ENCODE results near the gene GNL3.
"Not testable (repeated sequence)": the region's sequence is repeated elsewhere in the genome, so short reads cannot be mapped to it uniquely, and the experiment has no call there.

GNL3 gene

DNA sequence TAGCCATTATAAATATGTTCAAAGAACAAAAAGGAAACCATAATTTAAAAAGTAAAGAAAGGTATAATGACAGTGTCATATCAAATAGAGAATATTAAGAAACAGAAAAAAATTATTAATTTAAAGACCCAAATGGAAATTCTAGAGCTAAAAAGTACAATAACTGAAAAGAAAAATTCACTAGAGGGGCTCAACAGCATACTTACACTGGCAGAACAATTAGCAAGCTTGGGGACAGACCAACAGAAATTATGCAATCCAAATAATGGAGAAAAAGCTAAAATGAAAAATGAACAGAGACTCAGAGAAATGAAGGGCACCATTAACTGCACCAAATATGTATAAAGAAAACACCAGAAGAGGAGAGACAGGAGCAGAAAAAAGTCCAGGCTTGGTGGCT lies 33.8 kb downstream of the GNL3 start:
- DNase-seq = no peak

DNA sequence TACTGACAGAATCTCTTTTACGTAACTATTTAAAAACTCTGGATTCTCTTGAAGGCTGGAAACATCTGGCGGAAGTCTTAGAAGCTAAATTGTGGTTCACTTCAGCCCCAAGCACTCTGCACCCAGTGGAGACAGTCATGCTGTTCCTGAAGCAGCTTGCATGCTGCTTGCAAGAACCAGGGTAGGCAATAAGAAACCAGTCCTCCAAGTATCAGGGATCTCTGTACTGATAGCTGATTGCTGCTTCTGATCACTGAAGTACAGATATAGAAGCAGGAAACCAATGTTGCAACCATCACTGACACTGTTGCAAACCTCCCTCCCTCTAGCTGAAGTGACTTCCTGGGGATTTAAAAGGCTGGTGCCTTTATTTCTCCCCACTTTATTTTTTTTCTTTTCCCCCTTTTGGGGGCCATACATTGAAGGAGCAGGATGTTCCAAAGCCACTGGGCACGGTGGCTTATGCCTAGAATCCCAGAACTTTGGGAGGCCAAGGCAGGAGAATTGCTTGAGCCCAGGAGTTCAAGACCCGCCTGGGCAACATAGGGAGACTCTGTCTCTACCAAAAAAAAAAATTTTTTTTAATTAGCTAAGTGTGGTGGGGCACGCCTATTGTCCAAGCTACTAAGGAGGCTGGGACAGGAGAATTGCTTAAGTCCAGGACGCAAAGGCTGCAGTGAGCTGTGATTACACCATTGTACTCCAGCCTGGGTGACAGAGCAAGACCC lies 35.3 kb downstream of the GNL3 start:
- no peak for DNase-seq

DNA sequence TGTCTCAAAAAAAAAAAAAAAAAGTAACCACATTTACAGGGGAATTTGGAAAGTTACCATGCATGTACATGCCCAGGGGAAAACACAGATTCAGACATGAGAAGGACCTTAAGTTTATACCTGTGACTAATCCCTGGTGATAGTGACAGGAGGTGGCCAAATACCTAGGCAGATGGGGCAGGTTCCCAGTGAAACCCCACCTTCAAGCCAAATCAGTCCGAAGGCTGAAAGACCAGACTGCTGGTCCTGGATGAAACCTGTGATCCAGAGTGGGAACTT lies 35.8 kb downstream of the GNL3 start:
- no peak for DNase-seq

DNA sequence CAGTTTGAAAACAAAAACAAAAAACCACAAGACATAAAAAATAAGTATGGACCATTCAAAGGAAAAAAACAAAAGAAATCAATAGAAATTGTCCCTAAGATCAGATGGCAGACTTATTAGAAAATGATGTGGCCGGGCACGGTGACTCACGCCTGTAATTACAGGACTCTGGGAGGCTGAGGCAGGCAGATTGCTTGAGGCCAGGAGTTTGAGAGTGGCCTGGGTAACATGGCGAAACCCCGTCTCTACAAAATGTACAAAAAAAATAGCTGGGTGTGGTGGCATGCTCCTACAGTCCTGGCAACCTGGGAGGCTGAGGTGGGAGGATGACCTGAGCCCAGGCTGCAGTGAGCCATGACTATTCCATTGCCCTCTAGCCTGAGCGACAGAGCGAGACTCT lies 36.7 kb downstream of the GNL3 start:
- no peak for DNase-seq

DNA sequence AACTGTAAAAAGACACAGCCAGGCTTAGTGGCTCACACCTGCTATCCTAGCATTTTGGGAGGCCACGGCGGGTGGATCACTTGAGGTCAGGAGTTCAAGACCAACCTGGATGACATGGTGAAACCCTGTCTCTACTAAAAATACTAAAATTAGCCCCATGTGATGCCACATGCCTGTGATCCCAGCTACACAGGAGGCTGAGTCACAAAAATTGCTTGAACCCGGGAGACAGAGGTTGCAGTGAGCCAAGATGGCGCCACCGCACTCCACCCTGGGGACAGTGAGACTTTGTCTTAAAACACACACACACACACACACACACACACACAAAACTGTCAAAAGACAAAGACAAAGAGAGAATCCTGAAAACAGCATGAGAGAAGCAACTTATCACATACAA lies 38.1 kb downstream of the GNL3 start:
- no peak for DNase-seq

DNA sequence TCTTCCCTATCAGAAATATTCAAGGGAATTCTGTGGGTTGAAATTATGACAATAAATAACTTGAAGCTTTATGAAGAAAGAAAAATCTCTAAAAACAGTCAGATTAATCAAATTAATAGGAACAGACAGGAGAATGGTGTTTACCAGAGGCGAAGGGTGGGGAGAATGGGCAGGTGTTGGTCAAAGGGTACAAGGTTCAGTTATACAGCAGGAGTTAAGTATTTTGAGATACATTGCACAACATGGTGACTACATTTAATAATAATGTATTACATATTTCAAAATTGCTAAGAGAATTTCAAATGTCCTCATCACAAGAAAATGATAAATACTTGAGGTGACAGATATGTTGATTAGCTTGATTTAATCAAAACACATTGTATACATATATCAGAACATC lies 38.7 kb downstream of the GNL3 start:
- DNase-seq = no peak

DNA sequence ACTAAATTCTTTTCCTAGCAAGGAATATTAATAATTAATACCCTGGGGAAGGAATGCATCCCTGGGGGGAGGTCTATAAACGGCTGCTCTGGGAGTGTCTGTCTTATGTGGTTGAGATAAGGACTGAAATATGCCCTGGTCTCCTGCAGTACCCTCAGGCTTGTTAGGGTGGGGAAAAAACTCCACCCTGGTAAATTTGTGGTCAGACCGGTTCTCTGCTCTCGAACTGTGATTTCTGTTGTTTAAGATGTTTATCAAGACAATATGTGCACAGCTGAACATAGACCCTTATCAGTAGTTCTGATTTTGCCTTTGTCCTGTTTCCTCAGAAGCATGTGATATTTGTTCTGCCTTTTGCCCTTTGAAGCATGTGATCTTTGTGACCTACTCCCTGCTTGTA lies 42.9 kb downstream of the GNL3 start:
- not testable (repeated sequence) for DNase-seq

DNA sequence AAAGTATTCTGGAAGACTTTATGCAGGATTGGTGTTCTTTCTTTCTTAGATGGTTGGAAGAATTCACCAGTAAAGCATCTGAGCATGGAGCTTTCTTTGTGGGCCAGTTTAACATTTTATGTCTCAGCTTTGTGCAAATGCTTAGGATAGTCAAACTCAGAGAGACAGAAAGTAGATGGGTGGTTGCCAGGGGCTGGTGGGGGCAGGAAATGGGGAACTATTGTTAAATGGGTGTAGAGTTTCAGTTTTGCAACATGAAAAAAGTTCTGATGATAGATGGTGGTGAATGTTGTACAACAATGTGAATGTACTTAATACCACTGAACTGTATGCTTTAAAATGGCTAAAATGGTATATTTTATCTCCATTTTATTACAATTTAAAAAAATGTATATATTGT lies 44.8 kb downstream of the GNL3 start:
- DNase-seq = no peak

DNA sequence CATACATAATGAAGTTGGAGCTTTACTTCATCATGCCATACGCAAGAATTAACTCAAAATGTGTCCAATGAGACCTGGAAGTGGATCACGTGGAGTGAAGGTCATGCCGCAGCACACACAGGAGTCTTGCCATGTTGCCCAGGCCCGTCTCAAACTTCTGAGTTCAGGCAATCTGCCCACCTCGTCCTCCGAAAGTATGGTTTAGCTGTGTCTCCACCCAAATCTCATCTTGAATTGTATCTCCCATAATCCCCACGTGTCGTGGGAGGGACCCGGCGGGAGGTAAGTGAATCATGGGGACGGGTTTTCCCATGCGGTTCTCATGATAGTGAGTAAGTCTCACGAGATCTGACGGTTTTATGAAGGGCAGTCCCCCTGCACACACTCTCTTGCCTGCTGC lies 45.8 kb downstream of the GNL3 start:
- DNase-seq = no peak

DNA sequence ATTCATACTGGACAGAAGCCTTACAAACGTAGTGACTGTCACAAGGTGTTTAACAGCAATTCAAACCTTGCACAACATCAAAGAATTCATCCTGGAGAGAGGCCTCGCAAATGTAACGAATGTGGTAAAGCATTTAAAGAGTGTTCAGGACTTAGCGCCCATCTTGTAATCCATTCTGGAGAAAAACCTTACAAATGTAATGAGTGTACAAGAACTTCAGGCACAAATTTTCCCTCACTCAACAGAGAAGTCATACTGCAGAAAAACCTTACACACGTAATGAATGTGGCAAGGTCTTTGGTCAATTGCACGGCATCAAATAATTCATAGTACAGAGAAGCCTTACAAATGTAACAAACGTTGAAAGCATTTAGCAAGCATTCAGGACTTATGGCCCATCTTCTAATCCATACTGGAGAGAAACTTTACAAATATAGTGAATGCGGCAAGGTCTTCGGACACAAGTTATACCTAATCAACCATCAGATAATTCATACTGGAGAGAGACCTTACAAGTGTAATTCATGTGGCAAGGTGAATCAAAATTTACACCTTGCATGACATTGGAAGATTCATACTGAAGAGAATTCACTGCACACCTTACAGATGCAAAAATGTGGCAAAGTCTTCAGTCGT lies 47.5 kb downstream of the GNL3 start:
- DNase-seq = no peak

DNA sequence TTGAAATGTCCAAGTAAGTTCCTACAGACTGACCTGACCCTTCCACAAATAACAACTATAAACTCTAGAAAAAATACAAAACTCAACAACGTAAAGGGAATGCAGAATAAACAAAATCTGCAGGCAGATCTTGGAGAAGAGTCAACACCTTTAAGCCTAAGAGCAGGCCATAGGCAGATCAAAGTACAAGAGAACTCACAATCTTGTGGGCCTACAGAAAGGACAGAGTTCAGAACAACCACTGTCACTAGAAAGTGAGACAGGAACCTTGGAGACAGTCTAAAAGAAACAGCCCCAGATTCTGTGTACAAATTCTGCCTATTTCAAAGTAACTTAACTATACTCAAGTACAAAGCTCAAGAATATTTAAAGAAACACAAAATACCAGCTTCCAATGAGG lies 53.9 kb downstream of the GNL3 start:
- no peak for DNase-seq

DNA sequence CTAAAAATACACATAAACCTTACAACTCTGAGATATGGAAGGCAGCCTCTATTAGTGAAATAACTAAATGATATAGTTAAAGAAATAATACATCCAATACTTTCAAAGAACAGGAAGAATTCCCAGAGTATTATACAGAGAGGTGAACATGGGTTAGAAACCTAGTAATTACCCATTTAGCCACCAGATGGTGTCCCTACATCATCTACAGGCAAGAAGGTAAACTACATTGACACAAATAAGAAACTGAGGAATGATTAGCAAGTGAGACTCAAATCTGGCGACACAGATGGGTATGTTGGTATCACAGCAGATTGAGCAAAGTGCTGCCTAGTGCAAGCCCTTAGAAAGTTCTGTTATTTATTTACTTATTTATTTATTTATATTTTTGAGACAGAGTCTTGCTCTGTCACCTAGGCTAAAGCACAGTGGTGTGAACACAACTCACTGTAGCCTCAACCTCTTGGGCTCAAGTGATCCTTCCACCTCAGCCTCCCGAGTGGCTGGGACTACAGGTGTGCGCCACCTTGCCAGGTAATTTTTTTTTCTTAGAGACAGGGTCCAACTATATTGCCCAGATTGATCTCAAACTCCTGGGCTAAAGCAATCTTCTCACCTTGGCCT lies 56.7 kb downstream of the GNL3 start:
- no peak for DNase-seq

DNA sequence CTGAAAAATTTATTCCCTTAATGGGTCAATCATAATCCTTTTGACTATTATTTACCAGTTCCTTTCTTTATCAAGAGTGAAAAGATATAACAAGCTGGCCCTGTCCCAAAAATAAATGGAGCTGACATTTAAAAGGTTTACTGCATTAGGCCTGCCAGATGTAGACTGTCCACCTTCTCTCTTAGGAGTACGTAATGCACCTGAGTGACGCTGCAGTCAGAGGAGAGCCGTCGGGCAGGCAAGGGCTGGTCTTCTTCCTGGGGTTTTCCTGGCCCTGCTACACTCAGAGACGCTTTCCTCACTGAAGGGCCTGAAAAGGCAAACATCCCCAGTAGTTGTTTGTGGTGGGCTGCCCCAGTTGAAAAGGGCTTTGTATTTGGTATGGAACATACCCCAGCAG lies 57.3 kb downstream of the GNL3 start:
- DNase-seq = no peak

DNA sequence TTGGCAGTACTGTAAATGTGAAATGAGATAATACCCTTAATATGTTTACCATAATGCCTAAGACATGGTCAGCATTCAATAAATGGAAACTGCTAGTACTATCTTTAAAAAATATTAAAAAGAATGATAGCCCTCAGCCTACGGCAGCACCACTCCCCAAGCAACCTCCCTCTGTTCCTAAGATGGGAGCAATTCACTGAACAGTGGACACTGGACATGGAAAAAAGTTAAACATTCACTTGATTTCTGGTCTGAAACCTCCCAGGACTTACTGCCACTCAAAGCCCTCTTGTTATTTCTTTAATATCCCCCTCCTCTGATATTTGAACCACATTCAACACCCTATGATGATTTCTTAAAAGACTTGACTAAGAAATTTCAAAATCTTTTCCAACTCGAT lies 57.9 kb downstream of the GNL3 start:
- DNase-seq = no peak
